Loucy (cell line): ENCODE data around the gene CKS1B.

Experiments used
- H2AFZ ChIP-seq: fragments of 200-600 bp; sonication (generic); 2 replicates; pipeline ENCODE4 v1.6.0; 2016; ENCODE audit warnings: antibody characterized with exemption, mild to moderate bottlenecking, low read length, moderate library complexity
- H3F3A ChIP-seq: fragments of 200-600 bp; 2 replicates; pipeline ENCODE4 v1.6.0; 2016; ENCODE audit warnings: antibody characterized with exemption, low read depth, mild to moderate bottlenecking
- H3K27me3 ChIP-seq: fragments of 200-600 bp; sonication (generic); 2 replicates; pipeline ENCODE4 v1.6.1; 2014; ENCODE audit warnings: low read length, mild to moderate bottlenecking; ENCODE audit not compliant: insufficient read depth, poor library complexity, severe bottlenecking
- H3K36me3 ChIP-seq: fragments of 200-600 bp; sonication (generic); 2 replicates; pipeline ENCODE4 v1.6.1; 2016; ENCODE audit warnings: low read length; ENCODE audit not compliant: insufficient read depth
- H3K4me1 ChIP-seq: fragments of 200-600 bp; sonication (generic); 2 replicates; pipeline ENCODE4 v1.5.1; 2014; ENCODE audit warnings: low read length, mild to moderate bottlenecking; ENCODE audit not compliant: insufficient read depth, poor library complexity, severe bottlenecking
- H3K4me2 ChIP-seq: fragments of 200-600 bp; sonication (generic); 2 replicates; pipeline ENCODE4 v1.6.0; 2014; ENCODE audit warnings: antibody characterized with exemption, low read length, low read depth, mild to moderate bottlenecking; ENCODE audit not compliant: poor library complexity, severe bottlenecking
- H3K4me3 ChIP-seq: fragments of 200-600 bp; sonication (generic); 2 replicates; pipeline ENCODE4 v1.5.1; 2014; ENCODE audit warnings: low read length, mild to moderate bottlenecking, mixed read lengths; ENCODE audit not compliant: poor library complexity, severe bottlenecking
- H3K79me2 ChIP-seq: fragments of 200-600 bp; sonication (generic); 2 replicates; pipeline ENCODE4 v1.6.1; 2014; ENCODE audit warnings: low read length; ENCODE audit not compliant: insufficient read depth
- H3K9ac ChIP-seq: fragments of 200-600 bp; sonication (generic); 2 replicates; pipeline ENCODE4 v1.6.0; 2014; ENCODE audit warnings: mild to moderate bottlenecking, low read depth, low read length, moderate library complexity; ENCODE audit not compliant: poor library complexity, severe bottlenecking
- H3K9me2 ChIP-seq: fragments of 200-600 bp; sonication (generic); replicated peaks from 2 replicates; pipeline ENCODE4 v1.6.1; 2016; ENCODE audit warnings: low read depth, low read length, mixed read lengths
- H3K9me3 ChIP-seq: fragments of 200-600 bp; sonication (generic); 2 replicates; pipeline ENCODE4 v1.6.1; 2014; ENCODE audit warnings: mild to moderate bottlenecking, antibody characterized with exemption, low read length, low read depth; ENCODE audit not compliant: insufficient read depth
- H4K20me1 ChIP-seq: fragments of 200-600 bp; sonication (generic); 2 replicates; pipeline ENCODE4 v1.6.0; 2014; ENCODE audit warnings: antibody characterized with exemption, low read length, mild to moderate bottlenecking; ENCODE audit not compliant: insufficient read depth, poor library complexity, severe bottlenecking
- CTCF ChIP-seq: fragments of 200-600 bp; sonication (generic); conservative IDR thresholded peaks from 2 replicates; pipeline ENCODE4 v1.5.1; 2014; ENCODE audit warnings: mild to moderate bottlenecking, antibody characterized with exemption, low read length
- EZH2phosphoT487 ChIP-seq: fragments of 200-600 bp; IDR thresholded peaks from 2 replicates; pipeline ENCODE4 v1.6.1; 2018; ENCODE audit warnings: antibody characterized with exemption, mild to moderate bottlenecking, moderate library complexity, borderline replicate concordance

CKS1B gene

GRCh38 chr1:154941333-154942013, 33.0 kb upstream of the CKS1B start:
- Histone ChIP-seq H2AFZ (no peak overlapping the region), H3K4me1 (peaks cover 75% of the 10 kb centered on the region), H3K36me3 (peaks cover 19% of the 10 kb centered on the region; the same call in 1 of the 2 replicates), H3K9ac (peak overlapping the region; percentile 82), H3K4me3 (peak overlapping the region; percentile 70), H3K9me3 (no peaks in the 10 kb centered on the region), H3K4me2 (peak overlapping the region; percentile 89), H3F3A (peaks cover 8% of the 10 kb centered on the region; the same call in 1 of the 2 replicates), H3K27me3 (no peaks in the 10 kb centered on the region), H4K20me1 (no peaks in the 10 kb centered on the region), H3K79me2 (no peaks in the 10 kb centered on the region; the same call in 1 of the 2 replicates), H3K9me2 (no peaks in the 10 kb centered on the region)
- TF ChIP-seq CTCF: no peak
- no peak for TF ChIP-seq EZH2phosphoT487

GRCh38 chr1:154943649-154944400, 30.7 kb upstream of the CKS1B start:
- Histone ChIP-seq H2AFZ (no peak overlapping the region), H4K20me1 (no peaks in the 10 kb centered on the region), H3K79me2 (peaks cover 7% of the 10 kb centered on the region; the same call in 1 of the 2 replicates), H3K4me2 (peak overlapping the region; percentile 89), H3K9me3 (no peaks in the 10 kb centered on the region), H3F3A (no peaks in the 10 kb centered on the region), H3K4me1 (peaks cover 73% of the 10 kb centered on the region), H3K9me2 (no peaks in the 10 kb centered on the region), H3K27me3 (no peaks in the 10 kb centered on the region), H3K36me3 (peaks cover 36% of the 10 kb centered on the region; the same call in 1 of the 2 replicates), H3K4me3 (peak overlapping the region; percentile 70), H3K9ac (peak overlapping the region; percentile 82)
- peak; percentile 92 for TF ChIP-seq CTCF
- TF ChIP-seq EZH2phosphoT487: no peak

- no peaks in the 10 kb centered on the region for H4K20me1 ChIP-seq
- H3K4me2 ChIP-seq: peak overlapping the region; percentile 89
- H3K27me3 ChIP-seq: no peaks in the 10 kb centered on the region
- H3F3A ChIP-seq: no peaks in the 10 kb centered on the region
- H3K36me3 ChIP-seq: peaks cover 36% of the 10 kb centered on the region; the same call in 1 of the 2 replicates
- peaks cover 66% of the 10 kb centered on the region for H3K4me1 ChIP-seq
- no peaks in the 10 kb centered on the region for H3K9me3 ChIP-seq
- peak overlapping the region; percentile 34 for H3K9ac ChIP-seq
- H2AFZ ChIP-seq: no peak overlapping the region
- TF ChIP-seq EZH2phosphoT487 (no peak), CTCF (no peak)
- H3K9me2 ChIP-seq: no peaks in the 10 kb centered on the region
- H3K79me2 ChIP-seq: peaks cover 8% of the 10 kb centered on the region; the same call in 1 of the 2 replicates
- H3K4me3 ChIP-seq: no peak overlapping the region
These were observed 29.9 kb upstream of the CKS1B start for GRCh38 chr1:154944401-154945159.
